ENCODE data around the gene POC1B. TPM values are rescaled to one million over a fixed set of nuclear protein-coding genes. Genes with fewer than 3 reads are reported as not detected.

Gene POC1B
- total RNA-seq, 1 experiment from 2014 or later, result 40.3 TPM

DNA sequence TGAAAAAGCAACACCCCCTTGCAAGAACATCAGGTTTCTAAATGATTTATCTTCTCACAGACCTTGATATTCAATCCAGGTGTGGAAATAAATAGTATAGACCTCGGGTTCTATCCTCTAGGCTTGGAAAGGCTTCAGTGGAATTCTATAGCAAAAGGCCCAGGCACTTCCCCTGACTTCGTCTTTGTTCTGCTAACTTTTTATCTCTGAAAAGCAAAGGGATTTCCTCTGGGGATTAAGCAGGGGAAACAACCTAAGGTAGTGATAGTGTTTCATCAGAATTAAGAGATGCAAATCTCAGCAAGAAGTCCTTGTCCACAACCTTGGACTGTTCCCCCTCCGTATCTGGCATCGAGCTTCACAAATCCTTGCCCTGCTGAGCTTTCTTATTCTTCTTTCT lies 114.0 kb downstream of the POC1B start:
- no peak overlapping the region for H3K4me3 Mint-ChIP-seq (ENCODE audit: low read depth, unreplicated experiment)
- no peaks in the 10 kb centered on the region for H3K27me3 Mint-ChIP-seq (ENCODE audit: unreplicated experiment)
- H3K4me1 Mint-ChIP-seq (ENCODE audit: low read depth, unreplicated experiment), result no peaks in the 10 kb centered on the region
- no peaks in the 10 kb centered on the region for H3K36me3 Mint-ChIP-seq (ENCODE audit: insufficient read depth, unreplicated experiment)
- TF ChIP-seq, protein P1, sequence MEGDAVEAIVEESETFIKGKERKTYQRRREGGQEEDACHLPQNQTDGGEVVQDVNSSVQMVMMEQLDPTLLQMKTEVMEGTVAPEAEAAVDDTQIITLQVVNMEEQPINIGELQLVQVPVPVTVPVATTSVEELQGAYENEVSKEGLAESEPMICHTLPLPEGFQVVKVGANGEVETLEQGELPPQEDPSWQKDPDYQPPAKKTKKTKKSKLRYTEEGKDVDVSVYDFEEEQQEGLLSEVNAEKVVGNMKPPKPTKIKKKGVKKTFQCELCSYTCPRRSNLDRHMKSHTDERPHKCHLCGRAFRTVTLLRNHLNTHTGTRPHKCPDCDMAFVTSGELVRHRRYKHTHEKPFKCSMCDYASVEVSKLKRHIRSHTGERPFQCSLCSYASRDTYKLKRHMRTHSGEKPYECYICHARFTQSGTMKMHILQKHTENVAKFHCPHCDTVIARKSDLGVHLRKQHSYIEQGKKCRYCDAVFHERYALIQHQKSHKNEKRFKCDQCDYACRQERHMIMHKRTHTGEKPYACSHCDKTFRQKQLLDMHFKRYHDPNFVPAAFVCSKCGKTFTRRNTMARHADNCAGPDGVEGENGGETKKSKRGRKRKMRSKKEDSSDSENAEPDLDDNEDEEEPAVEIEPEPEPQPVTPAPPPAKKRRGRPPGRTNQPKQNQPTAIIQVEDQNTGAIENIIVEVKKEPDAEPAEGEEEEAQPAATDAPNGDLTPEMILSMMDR (IDR thresholded peaks at IDR 0.05; ENCODE audit: unreplicated experiment), result no peak
- DNase-seq, result no peak
- CTCF ChIA-PET, result interaction anchor here (0.7 kb wide), 1 partner anchor 39 kb away, joined by 5 read pairs; no protein-coding TSS in a partner anchor
- H3K27ac Mint-ChIP-seq (ENCODE audit: unreplicated experiment), result no peak overlapping the region
- intact Hi-C loops (cut with micrococcal nuclease; ENCODE audit: unreplicated experiment), result no loop called here
- H3K9me3 Mint-ChIP-seq (ENCODE audit: low read depth, unreplicated experiment), result no peaks in the 10 kb centered on the region
- no TSS peak for BruUV-seq (replicated peaks)

DNA sequence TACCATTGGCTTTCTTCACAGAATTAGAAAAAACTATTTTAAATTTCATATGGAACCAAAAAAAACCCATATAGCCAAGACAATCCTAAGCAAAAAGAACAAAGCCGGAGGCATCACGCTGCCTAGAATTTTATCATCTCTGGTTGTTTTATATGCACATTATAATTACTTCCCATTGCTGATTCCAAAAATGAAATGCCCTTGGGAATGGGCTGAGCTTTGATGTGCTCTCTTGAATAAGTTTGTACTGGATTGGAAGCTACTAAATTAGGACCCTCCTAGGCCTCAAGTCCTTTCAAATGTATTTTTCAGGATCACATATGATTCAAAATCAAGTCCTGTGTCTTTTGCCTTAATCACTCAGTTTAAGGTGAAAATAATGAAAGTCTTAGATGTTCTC lies 114.6 kb downstream of the POC1B start:
- Mint-ChIP-seq H3K36me3 (ENCODE audit: insufficient read depth, unreplicated experiment) (no peaks in the 10 kb centered on the region), H3K4me3 (ENCODE audit: low read depth, unreplicated experiment) (no peak overlapping the region), H3K9me3 (ENCODE audit: low read depth, unreplicated experiment) (no peaks in the 10 kb centered on the region), H3K27me3 (ENCODE audit: unreplicated experiment) (no peaks in the 10 kb centered on the region), H3K27ac (ENCODE audit: unreplicated experiment) (no peak overlapping the region), H3K4me1 (ENCODE audit: low read depth, unreplicated experiment) (no peaks in the 10 kb centered on the region)
- CTCF ChIA-PET, result no interaction called here
- TF ChIP-seq, protein P1 (IDR thresholded peaks at IDR 0.05; ENCODE audit: unreplicated experiment), result no peak
- BruUV-seq (replicated peaks), result no TSS peak
- no peak for DNase-seq
- intact Hi-C loops (cut with micrococcal nuclease; ENCODE audit: unreplicated experiment), result no loop called here

DNA sequence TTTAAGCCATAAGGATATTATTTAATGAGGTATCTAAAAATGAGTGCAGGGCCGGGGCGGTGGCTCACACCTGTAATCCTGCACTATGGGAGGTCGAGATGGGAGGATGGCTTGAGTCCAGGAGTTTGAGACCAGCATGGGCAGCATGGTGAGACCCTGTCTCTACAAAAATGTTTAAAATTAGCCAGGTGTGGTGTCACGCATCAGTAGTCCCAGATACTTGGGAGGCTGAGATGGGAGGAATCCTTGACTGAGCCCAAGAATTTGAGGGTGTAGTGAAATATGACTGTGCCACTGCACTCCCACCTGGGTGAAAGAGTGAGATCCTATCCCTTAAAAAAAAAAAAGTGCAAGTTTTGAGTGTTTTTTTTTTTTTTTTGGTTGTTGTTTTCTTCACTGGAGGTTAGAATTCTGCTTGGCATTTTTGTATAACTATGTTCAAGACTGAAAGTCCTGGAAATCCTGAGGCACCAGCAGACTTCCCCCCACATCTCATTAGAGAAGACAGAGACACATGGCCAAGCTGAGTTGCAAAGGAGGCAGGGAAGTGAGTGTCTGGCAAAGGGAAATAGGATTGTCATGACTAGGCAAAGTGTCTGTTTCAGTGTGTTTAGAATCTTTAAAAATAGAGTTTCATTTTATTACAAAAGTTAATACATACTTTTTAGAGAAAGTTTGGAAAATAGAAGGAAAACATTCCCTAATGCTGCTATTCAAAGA lies 120.1 kb downstream of the POC1B start:
- Mint-ChIP-seq H3K4me3 (ENCODE audit: low read depth, unreplicated experiment) (no peak overlapping the region), H3K36me3 (ENCODE audit: insufficient read depth, unreplicated experiment) (no peaks in the 10 kb centered on the region), H3K4me1 (ENCODE audit: low read depth, unreplicated experiment) (no peaks in the 10 kb centered on the region), H3K27ac (ENCODE audit: unreplicated experiment) (no peak overlapping the region), H3K9me3 (ENCODE audit: low read depth, unreplicated experiment) (no peaks in the 10 kb centered on the region), H3K27me3 (ENCODE audit: unreplicated experiment) (no peaks in the 10 kb centered on the region)
- no peak for DNase-seq
- TF ChIP-seq, protein P1 (IDR thresholded peaks at IDR 0.05; ENCODE audit: unreplicated experiment), result no peak
- no TSS peak for BruUV-seq (replicated peaks)
- CTCF ChIA-PET, result interaction anchor here (0.7 kb wide), 1 partner anchor 327 kb away, joined by 6 read pairs; no protein-coding TSS in a partner anchor
- intact Hi-C loops (cut with micrococcal nuclease; ENCODE audit: unreplicated experiment), result no loop called here

DNA sequence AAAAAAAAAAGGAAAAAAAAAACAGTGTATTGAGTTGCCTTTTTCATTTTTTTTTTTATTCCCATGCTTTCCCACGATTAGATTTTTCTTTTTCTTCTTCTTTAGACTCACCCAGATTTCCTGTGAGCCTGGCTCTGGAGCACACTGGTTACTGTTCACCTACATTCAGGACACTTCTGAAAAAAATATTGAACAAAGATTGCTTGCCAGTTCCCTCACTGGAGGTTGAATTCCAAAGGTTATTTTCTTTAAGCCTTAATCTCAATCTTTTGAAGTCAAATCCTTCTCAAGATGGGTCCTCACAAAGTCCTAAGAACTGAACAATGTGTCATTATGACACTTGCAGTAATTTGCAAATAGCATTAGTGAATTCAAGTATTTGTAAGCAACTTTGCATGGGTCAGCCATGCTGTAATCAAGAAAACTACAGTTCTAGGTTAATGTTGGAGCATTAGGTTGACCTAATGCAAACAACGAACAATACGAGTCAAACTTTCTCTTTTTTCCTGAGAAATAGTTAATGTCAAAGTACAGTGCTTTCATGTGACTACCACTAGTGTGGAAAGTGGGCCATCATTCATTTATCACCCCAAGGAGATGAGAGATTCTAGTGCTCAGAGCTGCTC lies 124.3 kb downstream of the POC1B start:
- TF ChIP-seq, protein P1 (IDR thresholded peaks at IDR 0.05; ENCODE audit: unreplicated experiment), result no peak
- BruUV-seq (replicated peaks), result no TSS peak
- no peaks in the 10 kb centered on the region for H3K36me3 Mint-ChIP-seq (ENCODE audit: insufficient read depth, unreplicated experiment)
- no peak overlapping the region for H3K4me3 Mint-ChIP-seq (ENCODE audit: low read depth, unreplicated experiment)
- CTCF ChIA-PET, result interaction anchor here (0.6 kb wide), 1 partner anchor 129 kb away, joined by 3 read pairs; no protein-coding TSS in a partner anchor
- no peak for DNase-seq
- peaks cover 10% of the 10 kb centered on the region for H3K4me1 Mint-ChIP-seq (ENCODE audit: low read depth, unreplicated experiment)
- intact Hi-C loops (cut with micrococcal nuclease; ENCODE audit: unreplicated experiment), result no loop called here
- H3K27ac Mint-ChIP-seq (ENCODE audit: unreplicated experiment), result no peak overlapping the region
- H3K9me3 Mint-ChIP-seq (ENCODE audit: low read depth, unreplicated experiment), result no peaks in the 10 kb centered on the region
- H3K27me3 Mint-ChIP-seq (ENCODE audit: unreplicated experiment), result no peaks in the 10 kb centered on the region
